ENCODE results near the gene C17orf107. TPM values are rescaled to one million over a fixed set of nuclear protein-coding genes. Genes with fewer than 3 reads are reported as not detected.

Gene C17orf107
- total RNA-seq, 1 experiment from 2014 or later = 2.4 TPM

DNA sequence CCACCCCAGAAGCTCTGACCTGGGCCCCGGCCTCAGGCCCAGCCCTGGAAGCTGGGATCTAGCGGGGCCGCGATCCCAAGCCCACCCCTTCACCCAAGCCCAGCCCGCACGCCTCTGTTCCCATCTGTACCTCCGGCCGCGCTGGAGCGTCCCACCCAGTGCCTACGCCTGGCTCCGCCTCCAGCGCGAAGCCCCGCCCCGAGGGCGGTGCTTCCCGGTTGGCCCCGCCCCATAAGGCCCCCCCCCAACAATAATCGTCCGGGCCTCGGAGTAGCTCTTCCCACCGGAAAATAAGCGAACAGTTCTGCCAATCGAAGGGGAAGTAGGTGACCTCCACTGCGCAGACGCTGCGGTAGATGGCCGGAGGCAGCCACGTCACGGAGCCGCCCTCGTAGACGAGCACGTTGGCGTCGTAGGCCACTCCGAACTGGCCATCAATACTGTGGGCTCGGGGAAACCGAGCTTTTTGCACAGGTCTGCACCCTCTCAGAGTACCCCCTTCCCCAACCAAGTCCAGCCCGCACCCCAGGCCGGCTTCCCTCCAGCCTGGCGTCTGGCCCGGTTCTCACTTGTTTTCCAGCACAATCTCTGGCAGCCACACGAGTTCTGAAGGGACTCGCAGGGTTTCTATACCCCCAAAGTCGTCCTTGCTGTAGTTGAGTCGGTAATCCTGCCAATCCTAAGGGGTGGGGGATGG lies 2.5 kb downstream of the C17orf107 start:
- intact Hi-C loops (cut with micrococcal nuclease; ENCODE audit: unreplicated experiment) = no loop called here

GRCh38 chr17:4902540-4902939 lies 3.2 kb downstream of the C17orf107 start:
- in situ Hi-C loops (cut with HindIII; ENCODE audit: low pct_unique_long_range_greater_than_20kb, low sequenced_read_pairs) = no loop called here
- no peaks in the 10 kb centered on the region for H3K27me3 ChIP-seq (ENCODE audit: control insufficient read depth, insufficient read depth, low read length)
- BruUV-seq (replicated peaks) = no TSS peak
- no peak overlapping the region for H3K4me3 ChIP-seq (ENCODE audit: low read depth in 2 of 2, low read length in 2 of 2)
- H3K36me3 ChIP-seq (ENCODE audit: control insufficient read depth, insufficient read depth, low read length) = no peaks in the 10 kb centered on the region
- intact Hi-C loops (cut with micrococcal nuclease; ENCODE audit: unreplicated experiment) = no loop called here
- no peaks in the 10 kb centered on the region; the same call in 1 of the 2 replicates for H3K4me1 ChIP-seq (ENCODE audit: control insufficient read depth, insufficient read depth, low read length)
- no peaks in the 10 kb centered on the region for H3K9me3 ChIP-seq (ENCODE audit: control insufficient read depth, insufficient read depth, low read depth, low read length)
- CTCF ChIA-PET = interaction anchor here (0.5 kb wide), 1 partner anchor 8 kb away, joined by 11 read pairs; no protein-coding TSS in a partner anchor
- POLR2A ChIA-PET = interaction anchor here (0.6 kb wide), 1 partner anchor 112 kb away, joined by 3 read pairs; no protein-coding TSS in a partner anchor
- H3K27ac ChIP-seq (ENCODE audit: low read length) = no peak overlapping the region
- no peak for TF ChIP-seq TCF7L2 (IDR thresholded peaks at IDR 0.05; ENCODE audit: low read depth, low read length)
- no peak for ATAC-seq
- DNase-seq (ENCODE audit: low read depth, low spot score) = no peak

More for the DNA sequence above, 2.5 kb downstream of the C17orf107 start:
- no TSS peak for BruUV-seq (replicated peaks)
- in situ Hi-C loops (cut with HindIII; ENCODE audit: low pct_unique_long_range_greater_than_20kb, low sequenced_read_pairs) = no loop called here
- Histone ChIP-seq H3K9me3 (ENCODE audit: control insufficient read depth, insufficient read depth, low read depth, low read length) (no peaks in the 10 kb centered on the region), H3K27ac (ENCODE audit: low read length) (no peak overlapping the region), H3K4me1 (ENCODE audit: control insufficient read depth, insufficient read depth, low read length) (no peaks in the 10 kb centered on the region; the same call in 1 of the 2 replicates), H3K4me3 (ENCODE audit: low read depth in 2 of 2, low read length in 2 of 2) (no peak overlapping the region), H3K36me3 (ENCODE audit: control insufficient read depth, insufficient read depth, low read length) (no peaks in the 10 kb centered on the region), H3K27me3 (ENCODE audit: control insufficient read depth, insufficient read depth, low read length) (no peaks in the 10 kb centered on the region)
- CTCF ChIA-PET = no interaction called here
- ATAC-seq (no peak; the same call in 1 of the 2 replicates), DNase-seq (ENCODE audit: low read depth, low spot score) (no peak)
- TF ChIP-seq CTCF (IDR thresholded peaks at IDR 0.05) (no peak), SIN3A (IDR thresholded peaks at IDR 0.05; ENCODE audit: borderline replicate concordance, insufficient read depth, low read depth, low read length) (no peak), POLR2AphosphoS5 (IDR thresholded peaks at IDR 0.05; ENCODE audit: low read depth, low read length) (no peak), TCF7L2 (IDR thresholded peaks at IDR 0.05; ENCODE audit: low read depth, low read length) (no peak)
- TF ChIP-seq, protein P1, sequence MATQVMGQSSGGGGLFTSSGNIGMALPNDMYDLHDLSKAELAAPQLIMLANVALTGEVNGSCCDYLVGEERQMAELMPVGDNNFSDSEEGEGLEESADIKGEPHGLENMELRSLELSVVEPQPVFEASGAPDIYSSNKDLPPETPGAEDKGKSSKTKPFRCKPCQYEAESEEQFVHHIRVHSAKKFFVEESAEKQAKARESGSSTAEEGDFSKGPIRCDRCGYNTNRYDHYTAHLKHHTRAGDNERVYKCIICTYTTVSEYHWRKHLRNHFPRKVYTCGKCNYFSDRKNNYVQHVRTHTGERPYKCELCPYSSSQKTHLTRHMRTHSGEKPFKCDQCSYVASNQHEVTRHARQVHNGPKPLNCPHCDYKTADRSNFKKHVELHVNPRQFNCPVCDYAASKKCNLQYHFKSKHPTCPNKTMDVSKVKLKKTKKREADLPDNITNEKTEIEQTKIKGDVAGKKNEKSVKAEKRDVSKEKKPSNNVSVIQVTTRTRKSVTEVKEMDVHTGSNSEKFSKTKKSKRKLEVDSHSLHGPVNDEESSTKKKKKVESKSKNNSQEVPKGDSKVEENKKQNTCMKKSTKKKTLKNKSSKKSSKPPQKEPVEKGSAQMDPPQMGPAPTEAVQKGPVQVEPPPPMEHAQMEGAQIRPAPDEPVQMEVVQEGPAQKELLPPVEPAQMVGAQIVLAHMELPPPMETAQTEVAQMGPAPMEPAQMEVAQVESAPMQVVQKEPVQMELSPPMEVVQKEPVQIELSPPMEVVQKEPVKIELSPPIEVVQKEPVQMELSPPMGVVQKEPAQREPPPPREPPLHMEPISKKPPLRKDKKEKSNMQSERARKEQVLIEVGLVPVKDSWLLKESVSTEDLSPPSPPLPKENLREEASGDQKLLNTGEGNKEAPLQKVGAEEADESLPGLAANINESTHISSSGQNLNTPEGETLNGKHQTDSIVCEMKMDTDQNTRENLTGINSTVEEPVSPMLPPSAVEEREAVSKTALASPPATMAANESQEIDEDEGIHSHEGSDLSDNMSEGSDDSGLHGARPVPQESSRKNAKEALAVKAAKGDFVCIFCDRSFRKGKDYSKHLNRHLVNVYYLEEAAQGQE (IDR thresholded peaks at IDR 0.05; ENCODE audit: insufficient read depth in 1 of 2, low read depth in 2 of 2, low read length in 1 of 2) = no peak
- POLR2A ChIA-PET = no interaction called here
